Astrocyte (in vitro differentiated cells and primary cell): Measurements from ENCODE around the gene EGLN1.

Source experiments
- EZH2 ChIP-seq: IDR thresholded peaks from 2 replicates; pipeline ENCODE4 v1.6.1; 2012; ENCODE audit warnings: mild to moderate bottlenecking, low read length, inconsistent platforms; ENCODE audit not compliant: insufficient read depth
- TF ChIP-seq, protein P1 (sequence below): IDR thresholded peaks from 2 replicates; pipeline ENCODE4 v1.5.1; 2011; ENCODE audit warnings: low read depth, mild to moderate bottlenecking, inconsistent platforms, low read length, moderate library complexity; ENCODE audit not compliant: insufficient read depth

DNA sequence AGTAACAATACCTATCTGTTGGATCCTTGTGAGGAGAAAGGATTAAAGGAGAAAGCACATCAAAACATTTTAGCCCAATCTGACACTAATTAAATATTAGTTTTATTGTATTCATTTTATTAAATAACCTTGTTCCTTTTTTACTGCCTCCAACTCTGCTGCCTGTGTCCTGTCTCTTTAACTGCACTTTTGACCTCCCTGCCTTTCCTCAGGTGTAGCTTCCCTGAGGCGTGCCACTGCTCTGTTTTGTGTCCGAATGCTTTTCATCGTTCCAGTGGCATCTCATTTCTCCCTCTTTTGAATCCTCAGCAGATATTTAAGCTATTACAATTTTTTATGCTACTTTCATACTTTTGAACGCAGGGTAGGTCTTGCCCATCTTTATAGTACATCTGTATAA, 73.6 kb downstream of the EGLN1 start:
- TF ChIP-seq, protein P1, sequence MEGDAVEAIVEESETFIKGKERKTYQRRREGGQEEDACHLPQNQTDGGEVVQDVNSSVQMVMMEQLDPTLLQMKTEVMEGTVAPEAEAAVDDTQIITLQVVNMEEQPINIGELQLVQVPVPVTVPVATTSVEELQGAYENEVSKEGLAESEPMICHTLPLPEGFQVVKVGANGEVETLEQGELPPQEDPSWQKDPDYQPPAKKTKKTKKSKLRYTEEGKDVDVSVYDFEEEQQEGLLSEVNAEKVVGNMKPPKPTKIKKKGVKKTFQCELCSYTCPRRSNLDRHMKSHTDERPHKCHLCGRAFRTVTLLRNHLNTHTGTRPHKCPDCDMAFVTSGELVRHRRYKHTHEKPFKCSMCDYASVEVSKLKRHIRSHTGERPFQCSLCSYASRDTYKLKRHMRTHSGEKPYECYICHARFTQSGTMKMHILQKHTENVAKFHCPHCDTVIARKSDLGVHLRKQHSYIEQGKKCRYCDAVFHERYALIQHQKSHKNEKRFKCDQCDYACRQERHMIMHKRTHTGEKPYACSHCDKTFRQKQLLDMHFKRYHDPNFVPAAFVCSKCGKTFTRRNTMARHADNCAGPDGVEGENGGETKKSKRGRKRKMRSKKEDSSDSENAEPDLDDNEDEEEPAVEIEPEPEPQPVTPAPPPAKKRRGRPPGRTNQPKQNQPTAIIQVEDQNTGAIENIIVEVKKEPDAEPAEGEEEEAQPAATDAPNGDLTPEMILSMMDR = no peak
- TF ChIP-seq EZH2 = no peak
